HG03354 (cell line): ENCODE measurements around the gene TMEM92.
"Not testable (repeated sequence)": the region's sequence is repeated elsewhere in the genome, so short reads cannot be mapped to it uniquely, and the experiment has no call there.

Experiments
- ATAC-seq: cut with Tn5 transposase; IDR thresholded peaks from one replicate; pipeline ENCODE4 v1.9.1; 2021; ENCODE audit warnings: mild to moderate bottlenecking; ENCODE audit not compliant: unreplicated experiment, poor library complexity, severe bottlenecking

TMEM92 gene

DNA sequence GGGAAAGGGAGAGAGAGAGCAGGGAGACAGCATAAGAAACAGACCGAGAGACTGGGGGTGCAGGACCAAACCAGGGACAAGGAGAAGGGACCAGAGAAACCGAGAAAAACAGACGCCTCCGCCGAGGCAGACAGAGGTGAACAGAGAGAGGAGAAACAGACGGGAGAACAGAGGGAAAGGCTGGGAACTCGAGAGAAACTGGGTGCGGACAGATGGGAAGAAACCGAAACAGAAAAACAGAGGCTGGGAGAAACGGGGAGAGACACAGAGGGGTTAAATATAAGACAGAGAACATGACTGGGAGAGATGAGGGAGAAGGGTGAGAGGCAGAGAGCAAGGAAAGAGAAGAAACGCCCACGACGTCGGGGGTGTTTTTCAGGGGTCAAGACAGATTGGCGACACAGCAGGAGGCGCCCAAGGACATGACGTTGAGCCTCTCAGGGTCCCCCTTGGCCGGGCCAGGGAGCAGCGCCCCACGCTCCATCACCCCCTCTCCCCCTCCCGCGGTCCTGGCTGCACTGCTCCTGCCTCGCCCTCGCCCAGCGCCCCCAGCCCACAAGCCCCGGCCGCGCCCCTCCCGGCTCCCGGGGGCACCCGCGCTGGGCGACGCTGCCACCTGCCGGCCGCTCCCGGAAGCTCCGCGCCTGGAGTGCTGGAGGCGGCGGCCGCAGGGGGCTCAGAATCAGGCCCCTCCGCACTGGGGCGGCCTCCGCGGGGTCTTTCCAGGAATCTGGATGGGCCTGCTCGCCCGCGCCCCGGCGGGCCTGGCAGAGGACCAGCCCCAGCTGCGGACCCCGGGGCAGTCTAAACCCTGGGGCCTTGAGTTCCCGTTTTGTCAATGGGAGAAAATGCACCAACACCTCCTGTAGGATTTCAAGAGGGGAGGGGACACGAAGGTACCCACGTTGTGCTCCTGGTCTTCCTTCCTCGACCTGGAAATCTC is 1.3 kb upstream of the TMEM92 start:
- ATAC-seq, result no peak

DNA sequence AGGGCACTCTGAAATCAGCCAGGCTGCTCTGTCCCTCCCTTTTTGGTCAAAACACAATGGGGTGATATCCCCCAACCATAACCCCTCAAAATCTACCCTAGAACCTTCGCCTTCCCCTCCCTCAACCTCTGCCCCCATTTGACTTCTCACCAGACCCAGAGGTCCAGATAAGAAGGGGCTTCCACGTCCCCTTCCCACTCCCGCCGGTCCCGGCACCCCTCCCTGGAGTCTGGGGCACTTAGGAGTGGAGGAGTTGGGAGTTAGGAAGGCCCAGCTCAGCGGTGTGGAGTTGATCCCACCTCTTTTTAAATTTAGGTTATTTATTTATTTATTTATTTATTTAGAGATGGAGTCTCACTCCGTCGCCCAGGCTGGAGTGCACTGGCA is 619 bp upstream of the TMEM92 start:
- ATAC-seq, result no peak

DNA sequence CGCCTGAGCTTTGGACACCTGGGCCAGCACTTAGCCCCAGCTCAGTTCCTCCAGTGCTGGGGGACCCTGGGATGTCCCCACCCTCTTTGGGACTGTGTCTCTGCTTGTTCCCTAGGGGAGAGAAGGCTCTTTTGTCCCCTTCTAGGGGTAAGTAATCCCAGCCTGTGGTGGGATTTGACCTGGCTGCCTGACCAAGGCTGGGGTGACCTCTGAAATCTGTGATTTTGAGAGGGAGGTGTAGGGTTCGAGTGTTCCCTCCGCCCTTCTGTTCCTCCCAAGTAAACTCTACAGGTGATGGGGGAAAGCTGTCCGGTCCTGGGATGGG is 593 bp downstream of the TMEM92 start:
- ATAC-seq, result no peak

DNA sequence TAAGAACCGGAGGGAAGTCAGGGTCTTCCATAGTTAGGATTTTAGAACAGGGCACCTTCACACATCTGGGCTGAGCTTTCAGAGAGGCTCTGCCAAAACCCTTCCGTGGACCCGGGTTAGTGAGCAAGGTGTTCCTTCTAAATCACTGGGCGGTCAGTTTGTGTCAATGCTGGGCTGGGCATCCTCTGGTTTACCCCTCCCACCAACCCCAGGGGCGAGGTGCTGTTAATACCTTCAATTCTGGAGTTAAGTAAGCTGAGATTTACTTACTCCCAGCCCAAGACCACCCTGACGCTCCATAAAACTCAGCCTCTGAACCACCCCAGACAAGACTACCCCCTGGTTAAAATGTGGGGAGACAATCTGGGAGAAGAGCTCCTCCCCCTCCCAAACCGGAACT is 1.0 kb downstream of the TMEM92 start:
- ATAC-seq, result no peak

DNA sequence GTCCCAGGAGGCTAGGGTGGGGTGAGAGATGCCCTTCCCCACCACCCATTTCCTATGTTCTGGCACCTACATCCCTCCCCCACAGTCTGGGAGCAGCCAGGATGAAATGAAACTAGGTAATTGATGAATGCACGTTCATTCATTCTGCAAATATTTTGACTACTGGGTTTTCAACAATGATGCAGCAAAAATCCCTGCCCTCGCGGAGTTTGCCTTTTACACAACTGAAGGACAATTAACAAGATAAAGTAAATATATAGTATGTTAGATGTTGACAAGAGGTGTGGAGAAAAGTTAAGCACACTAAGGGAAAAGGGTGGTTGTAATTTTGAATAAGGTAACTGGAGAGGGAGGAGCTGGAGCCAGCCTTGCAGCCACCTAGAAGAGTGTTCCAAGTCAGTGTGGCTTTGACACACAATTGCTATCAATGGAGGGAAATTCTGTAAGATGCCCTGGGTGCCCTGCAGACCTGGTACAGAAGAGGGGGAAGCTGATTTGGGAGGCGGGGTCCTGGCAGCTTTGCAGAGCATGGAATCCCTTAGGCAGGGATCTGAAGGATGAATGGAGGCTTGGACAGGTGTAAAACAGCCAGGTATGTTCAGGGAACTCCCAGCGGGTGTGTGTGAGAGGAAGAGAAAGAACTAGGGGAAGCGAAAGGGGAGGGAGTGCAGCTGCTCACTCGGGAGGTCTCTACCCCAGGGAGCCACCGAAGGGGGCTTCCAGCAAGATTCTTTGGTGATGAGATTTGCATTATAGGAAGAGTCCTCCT is 2.5 kb downstream of the TMEM92 start:
- ATAC-seq, result no peak

DNA sequence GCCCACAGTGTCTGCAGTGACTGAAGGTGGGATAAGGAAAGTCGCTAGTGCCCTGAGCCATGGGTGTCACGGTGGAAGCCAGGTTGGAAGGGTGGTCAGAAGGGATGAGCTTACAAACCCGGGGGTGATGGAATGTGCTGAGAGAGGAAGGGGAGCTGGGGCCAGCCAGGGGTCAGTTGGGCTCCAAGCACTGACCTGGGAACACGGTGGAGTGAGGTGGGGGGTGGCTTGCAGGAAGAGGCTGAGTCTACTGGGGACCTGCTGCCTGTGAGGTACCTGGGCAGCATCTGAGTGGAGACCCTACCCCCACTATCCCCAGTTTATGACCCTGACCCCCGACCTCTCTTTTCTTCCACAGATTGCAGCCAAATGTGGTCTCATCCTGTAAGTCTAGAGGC is 3.1 kb downstream of the TMEM92 start:
- no peak for ATAC-seq

DNA sequence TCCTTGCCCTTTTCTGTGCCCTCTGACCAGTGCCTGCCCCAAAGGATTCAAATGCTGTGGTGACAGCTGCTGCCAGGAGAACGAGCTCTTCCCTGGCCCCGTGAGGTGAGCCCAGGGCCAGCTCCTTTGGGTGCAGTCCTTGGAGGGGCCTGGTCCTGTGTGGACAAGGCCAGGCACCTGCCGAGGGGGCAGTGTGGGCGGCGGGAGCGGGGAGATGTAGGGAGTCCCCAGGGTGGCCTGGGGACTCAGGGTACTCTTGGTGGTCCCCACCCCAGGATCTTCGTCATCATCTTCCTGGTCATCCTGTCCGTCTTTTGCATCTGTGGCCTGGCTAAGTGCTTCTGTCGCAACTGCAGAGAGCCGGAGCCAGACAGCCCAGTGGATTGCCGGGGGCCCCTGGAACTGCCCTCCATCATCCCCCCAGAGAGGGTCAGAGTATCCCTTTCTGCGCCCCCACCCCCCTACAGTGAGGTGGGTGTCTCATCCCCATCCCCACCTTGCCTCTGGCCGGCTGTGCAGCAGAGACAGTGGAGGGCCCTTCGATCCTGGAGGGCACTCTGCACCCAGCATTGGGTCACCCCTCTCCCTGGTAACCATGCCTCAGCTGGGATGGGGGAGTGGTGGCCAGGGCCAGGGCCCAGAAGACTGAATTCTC is 4.4 kb downstream of the TMEM92 start:
- ATAC-seq, result no peak

DNA sequence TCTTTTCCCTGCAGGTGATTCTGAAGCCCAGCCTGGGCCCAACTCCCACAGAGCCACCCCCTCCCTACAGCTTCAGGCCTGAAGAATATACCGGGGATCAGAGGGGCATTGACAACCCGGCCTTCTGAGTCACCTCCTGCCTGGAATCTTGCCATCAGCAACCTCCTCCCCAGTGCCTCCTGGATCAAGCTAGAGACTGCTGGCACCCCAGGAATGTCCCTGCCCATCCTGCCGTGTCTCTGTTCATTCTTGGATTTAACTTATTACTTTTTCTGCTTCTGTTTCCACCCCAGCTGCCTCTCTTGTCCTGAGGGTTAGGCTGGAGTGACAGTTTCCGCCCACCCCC is 4.9 kb downstream of the TMEM92 start:
- ATAC-seq, result no peak

DNA sequence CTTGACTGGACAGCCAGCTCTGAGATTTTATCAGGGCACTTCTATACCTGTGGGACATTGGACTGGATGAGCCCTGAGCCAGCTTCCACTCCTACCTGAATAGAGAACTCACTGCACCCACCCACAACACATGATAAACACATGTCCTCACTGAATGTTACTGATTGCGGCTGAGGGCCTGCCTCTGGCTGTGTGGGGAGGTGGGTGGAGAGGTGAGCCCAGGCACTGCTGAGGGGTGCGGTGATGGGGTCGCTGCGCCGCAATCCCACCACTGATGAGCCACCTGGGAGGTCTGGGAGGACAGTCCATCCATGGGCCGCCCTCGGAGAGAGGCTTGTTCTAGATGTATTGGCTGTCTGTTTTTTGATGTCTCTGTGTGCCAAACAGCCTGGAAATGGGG is 5.4 kb downstream of the TMEM92 start:
- no peak for ATAC-seq

DNA sequence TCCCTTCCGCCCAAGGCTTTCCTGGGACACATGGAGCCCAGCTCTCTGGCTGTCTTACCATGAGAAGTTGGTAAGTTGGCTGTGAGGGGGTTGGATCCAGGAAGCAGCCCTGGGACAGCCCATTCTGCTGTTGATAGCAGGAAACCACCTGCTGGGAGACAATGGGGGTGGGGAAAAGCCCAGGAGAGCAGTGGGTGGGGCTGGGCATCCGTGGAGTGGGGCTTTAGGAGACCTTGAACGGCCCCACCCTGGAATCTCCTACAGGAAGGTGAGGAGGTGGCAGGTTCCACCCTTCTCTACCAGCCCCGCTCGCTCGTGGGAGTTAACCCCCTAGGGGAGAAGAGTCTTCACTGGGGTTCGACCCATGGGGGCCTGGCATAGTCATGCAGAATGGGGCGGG is 5.8 kb downstream of the TMEM92 start:
- no peak for ATAC-seq

DNA sequence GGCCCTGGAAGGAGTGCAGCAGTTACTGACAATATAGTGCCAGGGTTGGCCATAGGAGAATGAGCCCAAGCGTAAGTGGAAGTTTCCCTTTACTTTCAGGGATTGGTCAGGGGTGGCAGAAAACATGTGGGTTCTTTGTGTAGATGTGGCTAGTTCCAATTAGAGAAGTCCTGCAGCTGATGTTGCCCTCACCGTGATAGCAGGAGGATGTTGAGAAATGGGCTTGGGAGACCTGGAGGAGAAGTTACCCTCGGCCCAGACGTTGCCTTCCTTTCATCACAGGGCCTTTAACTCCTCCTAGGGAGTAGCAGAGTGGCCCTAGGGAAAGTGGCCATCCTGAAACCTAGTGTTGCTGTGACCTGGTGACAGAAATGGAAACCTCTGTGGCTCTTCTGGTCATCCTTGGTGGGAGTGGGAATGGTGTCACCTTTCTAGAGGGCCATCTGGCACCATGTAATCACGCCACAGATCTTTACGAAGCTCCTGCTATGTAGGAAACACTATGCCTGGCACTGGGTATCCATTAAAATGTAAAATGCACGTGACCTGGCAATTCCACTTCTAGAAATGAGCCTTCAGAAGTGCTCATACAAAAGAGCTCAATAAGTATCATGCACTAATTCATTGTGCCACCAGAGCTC is 6.7 kb downstream of the TMEM92 start:
- no peak for ATAC-seq

DNA sequence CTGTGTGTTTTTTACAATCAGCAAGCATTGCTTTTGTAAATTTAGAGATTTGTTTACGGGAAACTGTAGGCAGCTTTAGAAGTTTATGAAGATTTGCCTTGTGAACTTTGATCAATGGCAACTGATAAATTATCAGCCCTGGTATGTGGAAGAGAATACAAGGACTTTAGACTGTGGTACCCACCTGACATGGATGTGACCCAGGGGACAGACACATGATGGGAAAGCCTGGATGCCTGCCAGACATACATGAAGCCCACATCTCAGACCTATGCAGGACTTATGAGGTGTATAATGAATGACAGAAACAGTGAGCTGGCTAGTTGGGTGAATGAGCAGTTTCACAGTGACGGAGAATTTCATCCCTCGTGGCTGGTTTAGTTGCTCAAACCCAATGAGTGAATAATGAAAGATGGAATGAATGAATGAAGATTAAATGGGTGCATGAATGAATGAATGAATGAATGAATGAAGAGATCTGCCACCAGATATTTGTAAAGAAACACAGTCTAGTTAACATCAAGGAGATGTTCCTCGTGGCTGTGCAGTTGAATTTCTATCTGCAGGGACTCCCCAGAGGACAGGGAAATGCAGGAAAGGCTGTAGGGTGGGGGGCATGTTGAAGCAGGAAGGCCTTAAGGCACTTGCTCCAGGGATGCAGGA is 7.6 kb downstream of the TMEM92 start:
- no peak for ATAC-seq

DNA sequence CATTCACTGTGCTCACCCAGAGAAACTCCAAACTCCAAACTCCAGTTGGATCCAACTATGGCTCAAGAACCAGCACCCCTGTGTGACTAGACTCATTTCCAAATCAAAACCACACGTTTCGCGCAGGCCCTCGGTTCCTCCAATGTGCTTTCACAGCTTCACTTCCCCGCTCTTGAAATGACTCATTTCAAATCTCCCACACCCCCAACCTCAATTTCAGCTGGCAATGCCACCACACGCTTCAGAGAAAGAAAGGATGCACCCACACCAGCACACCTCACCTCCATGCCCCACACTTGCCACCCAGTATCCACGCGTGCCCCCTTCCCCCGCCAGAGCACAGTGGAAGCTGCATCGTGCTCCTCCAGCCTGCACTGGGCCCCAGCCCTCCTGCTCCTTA is 9.0 kb downstream of the TMEM92 start:
- no peak for ATAC-seq

DNA sequence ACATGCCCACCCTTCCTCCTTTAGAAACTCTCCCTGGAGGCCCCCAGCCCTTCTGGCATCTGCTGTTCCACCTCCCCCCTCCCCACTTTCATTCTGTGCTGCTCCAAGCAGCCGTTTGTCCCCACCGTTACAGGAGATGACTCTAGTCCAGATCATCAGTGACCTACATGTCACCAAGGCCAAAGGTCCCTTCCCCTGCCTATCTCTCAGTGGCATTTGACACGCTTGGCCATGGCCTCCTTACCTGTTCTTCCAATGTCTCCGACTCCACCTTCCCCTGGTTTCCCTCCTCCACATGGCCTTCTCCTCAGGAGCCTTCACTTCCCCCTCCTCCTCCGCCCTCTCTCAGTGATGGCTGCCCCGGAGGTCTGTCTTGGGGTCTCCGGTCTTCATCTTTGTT is 9.4 kb downstream of the TMEM92 start:
- ATAC-seq, result no peak

DNA sequence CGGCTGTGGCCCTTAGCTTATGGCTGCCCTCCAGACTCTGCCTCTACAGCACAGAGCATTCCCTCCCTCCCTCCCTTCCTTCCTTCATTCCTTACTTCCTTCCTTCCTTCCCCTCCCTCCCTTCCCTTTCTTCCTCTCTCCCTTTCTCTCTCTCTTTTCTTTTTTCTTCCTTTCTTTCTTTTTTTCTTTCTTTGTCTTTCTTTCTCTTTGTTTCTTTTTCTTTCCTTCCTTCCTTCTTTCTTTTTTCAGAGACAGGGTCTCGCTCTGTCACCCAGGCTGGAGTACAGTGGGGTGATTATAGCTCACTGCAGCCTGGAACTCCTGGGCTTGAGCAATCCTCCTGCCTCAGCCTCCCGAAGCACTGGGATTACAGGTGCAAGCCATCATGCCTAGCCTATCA is 11.7 kb downstream of the TMEM92 start:
- no peak for ATAC-seq

DNA sequence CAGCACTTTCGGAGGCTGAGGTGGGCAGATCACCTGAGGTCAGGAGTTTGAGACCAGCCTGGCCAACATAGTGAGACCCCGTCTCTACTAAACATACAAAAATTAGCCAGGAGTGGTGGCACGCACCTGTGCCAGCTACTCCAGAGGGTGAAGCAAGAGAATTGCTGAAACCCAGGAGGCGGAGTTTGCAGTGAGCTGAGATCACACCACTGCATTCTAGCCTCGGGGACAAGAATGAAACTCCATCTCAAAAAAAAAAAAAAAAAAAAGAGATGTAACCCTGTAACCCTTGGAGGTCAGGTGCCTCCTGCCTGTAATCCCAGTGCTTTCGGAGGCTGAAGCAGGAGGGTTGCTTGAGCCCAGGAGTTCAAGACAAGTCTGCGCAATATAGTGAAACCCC is 13.0 kb downstream of the TMEM92 start:
- not testable (repeated sequence) for ATAC-seq

DNA sequence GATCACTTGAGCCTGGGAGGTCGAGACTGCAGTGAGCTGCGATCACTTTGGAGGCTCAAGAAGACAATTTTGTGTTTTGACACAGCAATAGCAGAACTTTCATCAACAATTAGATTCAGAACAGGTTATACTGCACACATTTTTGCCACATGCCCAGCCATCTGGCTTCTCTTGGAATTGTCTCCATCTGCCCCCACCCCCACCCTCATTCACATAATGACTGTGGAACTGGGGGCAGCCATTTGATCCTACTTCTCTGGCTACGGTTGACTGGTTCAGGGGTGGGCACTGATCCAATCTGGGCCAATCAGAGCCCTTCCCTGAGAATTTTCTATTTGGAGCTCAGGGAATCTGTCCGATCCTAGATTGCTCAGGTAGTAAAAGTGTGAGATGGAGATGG is 14.0 kb downstream of the TMEM92 start:
- ATAC-seq, result no peak

DNA sequence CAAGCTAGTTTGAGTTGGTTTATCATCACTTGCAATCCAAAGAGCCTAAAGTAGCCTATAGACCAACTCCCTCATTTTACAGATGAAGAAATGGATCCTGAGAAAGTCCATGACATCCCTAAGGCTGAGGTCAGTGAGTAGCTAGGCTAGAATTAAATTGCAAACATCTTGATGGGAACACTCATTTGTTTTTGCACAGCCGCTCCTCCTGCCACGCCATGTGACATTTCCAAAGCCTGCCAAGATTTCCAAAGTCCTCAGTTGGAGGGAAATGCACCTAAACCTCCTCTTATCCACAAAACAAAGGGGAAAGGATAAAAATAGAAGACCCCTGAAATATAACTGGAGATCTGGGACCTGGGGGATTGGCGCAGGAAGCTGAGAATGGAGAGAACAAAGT is 15.0 kb downstream of the TMEM92 start:
- no peak for ATAC-seq

DNA sequence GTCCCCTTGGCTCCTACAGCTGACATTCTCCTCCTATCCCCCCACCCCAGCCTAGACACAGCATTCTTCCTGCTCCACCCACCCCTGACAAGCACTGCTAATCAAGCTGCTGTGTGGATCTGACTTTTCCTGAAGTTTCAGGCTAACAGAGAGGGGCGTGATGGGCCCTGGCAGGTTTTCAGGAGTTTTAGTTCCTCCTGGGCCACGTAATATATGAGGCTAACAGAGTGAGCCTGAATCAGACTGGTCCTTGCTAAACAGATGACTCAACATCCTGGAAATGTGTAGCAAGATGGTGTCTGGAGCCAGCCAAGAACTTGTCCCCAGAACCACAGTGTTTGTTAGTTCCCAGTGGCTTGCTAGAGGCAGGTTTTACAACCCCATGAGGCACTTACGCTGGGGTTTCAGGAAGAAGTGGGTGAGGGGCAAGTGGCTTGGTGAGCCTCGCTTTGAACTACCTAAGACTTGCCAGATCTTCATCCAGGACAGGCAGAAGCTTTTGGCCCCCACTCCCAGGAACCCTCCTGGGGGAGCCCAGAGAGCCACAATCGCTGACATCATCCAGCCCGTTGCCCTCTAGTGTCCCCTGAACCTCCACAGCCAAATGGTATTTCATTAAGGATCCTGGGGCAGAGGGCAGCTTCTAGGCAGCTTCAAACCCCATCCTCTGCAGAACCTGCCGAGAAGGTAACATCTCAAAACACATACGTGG is 15.9 kb downstream of the TMEM92 start:
- ATAC-seq, result no peak
